ENCODE results near the gene NR5A2. TPM values are rescaled to one million over a fixed set of nuclear protein-coding genes. Genes with fewer than 3 reads are reported as not detected.
A peak's percentile ranks its signal among the peaks of the same experiment; 100 is the strongest.

The NR5A2 gene
- total RNA-seq, 1 donor from 2014 or later = not detected

GRCh38 chr1:200038981-200039848, 11.7 kb downstream of the NR5A2 start:
- peaks cover 34% of the 10 kb centered on the region for H3K4me1 Mint-ChIP-seq
- peaks cover 92% of the 10 kb centered on the region for H4K20me1 ChIP-seq (ENCODE audit: low read depth)
- DNase-seq (ENCODE audit: low spot score) = peak; percentile 82
- no peak overlapping the region for H3K27ac Mint-ChIP-seq
- peaks cover 3% of the 10 kb centered on the region for H3K9me3 Mint-ChIP-seq
- peak overlapping the region; percentile 88 for H3K4me3 Mint-ChIP-seq
- no peaks in the 10 kb centered on the region for H3K79me2 ChIP-seq (ENCODE audit: low read depth)
- peak; percentile 24 for TF ChIP-seq EZH2phosphoT487 (IDR thresholded peaks at IDR 0.05)
- peak; percentile 33 for TF ChIP-seq EZH2 (IDR thresholded peaks at IDR 0.05)
- TF ChIP-seq CTCF (IDR thresholded peaks at IDR 0.05) = no peak
- H3K9ac ChIP-seq = no peak overlapping the region
- H3F3A ChIP-seq (ENCODE audit: low read depth) = peaks cover 51% of the 10 kb centered on the region
- H3K4me2 ChIP-seq = peak overlapping the region; percentile 94
- no peaks in the 10 kb centered on the region for H3K36me3 ChIP-seq
- no peaks in the 10 kb centered on the region for H3K36me3 Mint-ChIP-seq
- peaks cover 100% of the 10 kb centered on the region for H3K27me3 ChIP-seq
- H2AFZ ChIP-seq (replicated peaks) = peak overlapping the region; percentile 97
- peak overlapping the region; percentile 64 for H3K4me3 ChIP-seq
- peaks cover 53% of the 10 kb centered on the region for H3K4me1 ChIP-seq
- no peaks in the 10 kb centered on the region for H3K9me3 ChIP-seq (ENCODE audit: low read depth)
- peaks cover 44% of the 10 kb centered on the region for H3K27me3 Mint-ChIP-seq (ENCODE audit: insufficient read depth, low read depth)
- no peak overlapping the region for H3K27ac ChIP-seq

- Histone ChIP-seq H3K4me1 (peaks cover 46% of the 10 kb centered on the region), H3K9ac (no peak overlapping the region), H3K4me2 (peak overlapping the region; percentile 94), H3F3A (ENCODE audit: low read depth) (peaks cover 47% of the 10 kb centered on the region), H2AFZ (replicated peaks) (peak overlapping the region; percentile 97), H3K4me3 (peak overlapping the region; percentile 64), H3K36me3 (no peaks in the 10 kb centered on the region), H4K20me1 (ENCODE audit: low read depth) (peaks cover 84% of the 10 kb centered on the region), H3K9me3 (ENCODE audit: low read depth) (no peaks in the 10 kb centered on the region), H3K27me3 (peaks cover 100% of the 10 kb centered on the region), H3K79me2 (ENCODE audit: low read depth) (no peaks in the 10 kb centered on the region), H3K27ac (no peak overlapping the region)
- H3K27me3 Mint-ChIP-seq (ENCODE audit: insufficient read depth, low read depth) = peaks cover 46% of the 10 kb centered on the region
- H3K27ac Mint-ChIP-seq = no peak overlapping the region
- peak; percentile 54 for DNase-seq (ENCODE audit: low spot score)
- no peaks in the 10 kb centered on the region for H3K36me3 Mint-ChIP-seq
- peaks cover 34% of the 10 kb centered on the region for H3K4me1 Mint-ChIP-seq
- peaks cover 3% of the 10 kb centered on the region for H3K9me3 Mint-ChIP-seq
- TF ChIP-seq EZH2 (IDR thresholded peaks at IDR 0.05) (no peak), EZH2phosphoT487 (IDR thresholded peaks at IDR 0.05) (no peak), CTCF (IDR thresholded peaks at IDR 0.05) (no peak)
- H3K4me3 Mint-ChIP-seq = peak overlapping the region; percentile 82
Observed at GRCh38 chr1:200039849-200040474, 12.5 kb downstream of the NR5A2 start.

- peaks cover 100% of the 10 kb centered on the region for H3K27me3 ChIP-seq
Observed at GRCh38 chr1:200040481-200041138, 13.1 kb downstream of the NR5A2 start.

More at GRCh38 chr1:200040481-200041138, 13.1 kb downstream of the NR5A2 start:
- H2AFZ ChIP-seq (replicated peaks) = no peak overlapping the region
- no peaks in the 10 kb centered on the region for H3K36me3 ChIP-seq
- peak overlapping the region; percentile 1 for H3K4me3 ChIP-seq
- Mint-ChIP-seq H3K27ac (no peak overlapping the region), H3K27me3 (ENCODE audit: insufficient read depth, low read depth) (peaks cover 51% of the 10 kb centered on the region), H3K36me3 (no peaks in the 10 kb centered on the region), H3K4me1 (peaks cover 32% of the 10 kb centered on the region), H3K9me3 (peaks cover 3% of the 10 kb centered on the region), H3K4me3 (peak overlapping the region; percentile 82)
- H3K79me2 ChIP-seq (ENCODE audit: low read depth) = no peaks in the 10 kb centered on the region
- H3K4me1 ChIP-seq = peaks cover 39% of the 10 kb centered on the region
- no peak overlapping the region for H3K9ac ChIP-seq
- H3F3A ChIP-seq (ENCODE audit: low read depth) = peaks cover 47% of the 10 kb centered on the region
- H3K4me2 ChIP-seq = peak overlapping the region; percentile 94
- peak; percentile 59 for DNase-seq (ENCODE audit: low spot score)
- H3K27ac ChIP-seq = no peak overlapping the region
- peak; percentile 36 for TF ChIP-seq EZH2 (IDR thresholded peaks at IDR 0.05)
- TF ChIP-seq EZH2phosphoT487 (IDR thresholded peaks at IDR 0.05) = no peak
- H4K20me1 ChIP-seq (ENCODE audit: low read depth) = peaks cover 78% of the 10 kb centered on the region
- no peaks in the 10 kb centered on the region for H3K9me3 ChIP-seq (ENCODE audit: low read depth)

Measured in neural progenitor cell (in vitro differentiated cells).